Measurements from ENCODE around the gene VSIG8.

GRCh38 chr1:159868766-159869165 is 6.3 kb upstream of the VSIG8 start:
- no peak for TF ChIP-seq CTCF (conservative IDR thresholded peaks at IDR 0.05 in 1 of 2, IDR thresholded peaks at IDR 0.05 in 1 of 2; ENCODE audit: low read depth in 1 of 2, low read length in 2 of 2)
- no peak for TF ChIP-seq EZH2 (IDR thresholded peaks at IDR 0.05; ENCODE audit: low read length, missing control alignments)
